ENCODE results near the gene HACD3.

DNA sequence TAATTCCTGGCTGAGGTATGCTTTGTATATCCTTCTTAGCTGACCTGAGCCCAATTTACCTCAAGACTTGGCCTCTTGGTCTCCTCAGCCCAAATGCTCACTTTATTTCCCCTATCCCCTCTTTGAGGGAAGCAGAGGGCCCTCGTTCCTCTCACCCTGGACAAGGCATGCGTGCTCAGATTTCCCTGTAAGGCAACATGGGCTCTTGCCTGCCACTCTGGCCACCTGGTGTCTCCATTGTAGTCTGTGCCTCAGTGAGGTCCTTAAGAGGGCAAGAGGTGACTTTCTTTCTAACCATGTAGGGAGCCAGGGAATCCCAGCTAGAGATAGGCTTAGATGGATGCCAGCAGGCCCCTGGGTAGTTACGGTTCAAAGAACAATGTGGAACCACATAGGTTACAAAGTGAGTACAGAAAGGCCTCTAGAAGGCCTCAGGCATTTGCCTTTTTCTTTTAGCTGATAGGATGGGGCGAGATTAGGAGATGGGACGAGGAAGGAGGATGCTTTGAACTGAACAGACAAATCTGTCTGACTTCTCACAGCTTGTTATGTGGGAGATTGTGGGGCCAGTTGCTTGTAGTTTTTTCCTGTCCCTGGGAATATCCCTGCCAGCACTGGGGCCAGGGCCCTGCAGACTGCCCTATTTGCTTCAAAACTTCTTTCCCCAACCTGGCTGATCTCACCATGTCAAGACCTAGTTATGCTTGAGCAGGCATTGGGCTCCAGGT lies 81.8 kb downstream of the HACD3 start:
- TF ChIP-seq NPAS2 (CRISPR knock-in tag; IDR thresholded peaks at IDR 0.05; ENCODE audit: borderline replicate concordance): no peak
- TF ChIP-seq, protein P1, sequence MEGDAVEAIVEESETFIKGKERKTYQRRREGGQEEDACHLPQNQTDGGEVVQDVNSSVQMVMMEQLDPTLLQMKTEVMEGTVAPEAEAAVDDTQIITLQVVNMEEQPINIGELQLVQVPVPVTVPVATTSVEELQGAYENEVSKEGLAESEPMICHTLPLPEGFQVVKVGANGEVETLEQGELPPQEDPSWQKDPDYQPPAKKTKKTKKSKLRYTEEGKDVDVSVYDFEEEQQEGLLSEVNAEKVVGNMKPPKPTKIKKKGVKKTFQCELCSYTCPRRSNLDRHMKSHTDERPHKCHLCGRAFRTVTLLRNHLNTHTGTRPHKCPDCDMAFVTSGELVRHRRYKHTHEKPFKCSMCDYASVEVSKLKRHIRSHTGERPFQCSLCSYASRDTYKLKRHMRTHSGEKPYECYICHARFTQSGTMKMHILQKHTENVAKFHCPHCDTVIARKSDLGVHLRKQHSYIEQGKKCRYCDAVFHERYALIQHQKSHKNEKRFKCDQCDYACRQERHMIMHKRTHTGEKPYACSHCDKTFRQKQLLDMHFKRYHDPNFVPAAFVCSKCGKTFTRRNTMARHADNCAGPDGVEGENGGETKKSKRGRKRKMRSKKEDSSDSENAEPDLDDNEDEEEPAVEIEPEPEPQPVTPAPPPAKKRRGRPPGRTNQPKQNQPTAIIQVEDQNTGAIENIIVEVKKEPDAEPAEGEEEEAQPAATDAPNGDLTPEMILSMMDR (IDR thresholded peaks at IDR 0.05): no peak
- TF ChIP-seq POLR2A (IDR thresholded peaks at IDR 0.05; ENCODE audit: low read length): no peak
- TF ChIP-seq CBX2 (IDR thresholded peaks at IDR 0.05; ENCODE audit: borderline replicate concordance, low read depth): no peak
- TF ChIP-seq, protein P2, sequence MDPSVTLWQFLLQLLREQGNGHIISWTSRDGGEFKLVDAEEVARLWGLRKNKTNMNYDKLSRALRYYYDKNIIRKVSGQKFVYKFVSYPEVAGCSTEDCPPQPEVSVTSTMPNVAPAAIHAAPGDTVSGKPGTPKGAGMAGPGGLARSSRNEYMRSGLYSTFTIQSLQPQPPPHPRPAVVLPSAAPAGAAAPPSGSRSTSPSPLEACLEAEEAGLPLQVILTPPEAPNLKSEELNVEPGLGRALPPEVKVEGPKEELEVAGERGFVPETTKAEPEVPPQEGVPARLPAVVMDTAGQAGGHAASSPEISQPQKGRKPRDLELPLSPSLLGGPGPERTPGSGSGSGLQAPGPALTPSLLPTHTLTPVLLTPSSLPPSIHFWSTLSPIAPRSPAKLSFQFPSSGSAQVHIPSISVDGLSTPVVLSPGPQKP (IDR thresholded peaks at IDR 0.05; ENCODE audit: low read depth, low read length): no peak
- TF ChIP-seq, protein P3, sequence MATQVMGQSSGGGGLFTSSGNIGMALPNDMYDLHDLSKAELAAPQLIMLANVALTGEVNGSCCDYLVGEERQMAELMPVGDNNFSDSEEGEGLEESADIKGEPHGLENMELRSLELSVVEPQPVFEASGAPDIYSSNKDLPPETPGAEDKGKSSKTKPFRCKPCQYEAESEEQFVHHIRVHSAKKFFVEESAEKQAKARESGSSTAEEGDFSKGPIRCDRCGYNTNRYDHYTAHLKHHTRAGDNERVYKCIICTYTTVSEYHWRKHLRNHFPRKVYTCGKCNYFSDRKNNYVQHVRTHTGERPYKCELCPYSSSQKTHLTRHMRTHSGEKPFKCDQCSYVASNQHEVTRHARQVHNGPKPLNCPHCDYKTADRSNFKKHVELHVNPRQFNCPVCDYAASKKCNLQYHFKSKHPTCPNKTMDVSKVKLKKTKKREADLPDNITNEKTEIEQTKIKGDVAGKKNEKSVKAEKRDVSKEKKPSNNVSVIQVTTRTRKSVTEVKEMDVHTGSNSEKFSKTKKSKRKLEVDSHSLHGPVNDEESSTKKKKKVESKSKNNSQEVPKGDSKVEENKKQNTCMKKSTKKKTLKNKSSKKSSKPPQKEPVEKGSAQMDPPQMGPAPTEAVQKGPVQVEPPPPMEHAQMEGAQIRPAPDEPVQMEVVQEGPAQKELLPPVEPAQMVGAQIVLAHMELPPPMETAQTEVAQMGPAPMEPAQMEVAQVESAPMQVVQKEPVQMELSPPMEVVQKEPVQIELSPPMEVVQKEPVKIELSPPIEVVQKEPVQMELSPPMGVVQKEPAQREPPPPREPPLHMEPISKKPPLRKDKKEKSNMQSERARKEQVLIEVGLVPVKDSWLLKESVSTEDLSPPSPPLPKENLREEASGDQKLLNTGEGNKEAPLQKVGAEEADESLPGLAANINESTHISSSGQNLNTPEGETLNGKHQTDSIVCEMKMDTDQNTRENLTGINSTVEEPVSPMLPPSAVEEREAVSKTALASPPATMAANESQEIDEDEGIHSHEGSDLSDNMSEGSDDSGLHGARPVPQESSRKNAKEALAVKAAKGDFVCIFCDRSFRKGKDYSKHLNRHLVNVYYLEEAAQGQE (IDR thresholded peaks at IDR 0.05): no peak
- TF ChIP-seq, protein P4, sequence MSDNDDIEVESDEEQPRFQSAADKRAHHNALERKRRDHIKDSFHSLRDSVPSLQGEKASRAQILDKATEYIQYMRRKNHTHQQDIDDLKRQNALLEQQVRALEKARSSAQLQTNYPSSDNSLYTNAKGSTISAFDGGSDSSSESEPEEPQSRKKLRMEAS (IDR thresholded peaks at IDR 0.05): no peak
- no peak for TF ChIP-seq RFX5 (IDR thresholded peaks at IDR 0.05)
